ENCODE data around the gene SETD2. TPM values are rescaled to one million over a fixed set of nuclear protein-coding genes. Genes with fewer than 3 reads are reported as not detected.
A peak's percentile ranks its signal among the peaks of the same experiment; 100 is the strongest.
"Not testable (repeated sequence)": the region's sequence is repeated elsewhere in the genome, so short reads cannot be mapped to it uniquely, and the experiment has no call there.

Gene SETD2
- total and polyA plus RNA-seq, 2 donors: 22.5 to 95.7 TPM

DNA sequence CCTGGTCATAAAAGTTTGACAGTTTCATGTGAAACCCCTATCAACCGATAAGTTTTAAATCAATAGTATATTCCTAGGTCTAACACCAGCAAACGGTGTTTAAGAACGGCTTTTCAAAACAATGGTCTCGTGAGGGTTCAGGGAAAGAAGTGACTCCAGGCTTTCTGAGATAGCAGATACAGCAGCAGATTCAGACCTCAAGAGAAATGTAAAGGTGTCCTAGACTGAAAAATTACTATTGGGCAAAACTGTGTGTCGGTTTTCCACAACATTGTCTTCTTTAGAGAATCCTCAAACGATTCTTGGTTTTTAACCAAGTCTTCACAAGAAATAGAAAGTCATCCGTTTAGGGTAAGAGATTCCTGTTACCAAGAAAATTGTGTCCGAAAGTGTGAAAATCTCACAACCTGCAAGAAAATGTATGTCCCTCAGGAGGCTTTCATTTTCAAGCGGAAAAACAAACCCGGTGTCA, 1.2 kb downstream of the SETD2 start:
- H3K4me1 ChIP-seq (ENCODE audit: insufficient read depth): peaks cover 4% of the 10 kb centered on the region

DNA sequence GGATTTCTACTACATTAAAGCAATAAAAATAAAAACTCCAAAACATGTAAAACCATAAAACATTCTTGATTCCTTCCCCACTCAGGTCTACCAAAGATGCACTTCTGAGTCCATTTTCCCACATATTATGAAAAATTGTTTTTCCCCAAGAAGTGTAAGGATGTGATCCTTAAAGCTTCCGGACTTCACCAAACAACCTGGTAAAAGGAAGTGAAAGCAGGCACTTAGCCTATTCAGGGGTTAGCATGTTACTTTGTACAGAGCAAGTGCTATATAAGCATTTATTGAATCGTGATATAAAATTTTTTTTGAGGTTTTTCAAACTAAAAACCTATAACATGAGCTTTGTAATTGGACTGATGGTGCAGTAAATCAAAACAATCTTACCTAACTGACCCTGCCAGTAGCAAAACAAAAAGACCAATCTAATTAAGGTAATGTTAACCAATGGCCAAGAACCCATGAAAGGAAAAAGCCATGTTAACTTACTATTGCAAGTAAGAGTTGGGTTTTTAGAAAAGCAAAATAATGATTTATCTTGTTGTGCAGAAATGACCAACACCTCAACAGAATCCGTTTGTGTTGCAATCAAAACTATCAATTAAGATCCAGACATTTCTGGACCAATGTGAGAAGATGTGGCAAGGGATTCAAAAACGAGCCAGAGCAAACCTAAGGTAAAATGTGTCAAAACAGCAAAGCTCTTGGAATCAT, 1.8 kb downstream of the SETD2 start:
- Histone ChIP-seq H3K4me1 (ENCODE audit: insufficient read depth) (peaks cover 4% of the 10 kb centered on the region), H3K27ac (ENCODE audit: low read depth) (peak overlapping the region; percentile 33), H3K36me3 (ENCODE audit: insufficient read depth) (no peaks in the 10 kb centered on the region), H3K4me3 (ENCODE audit: low read depth, low read length) (peak overlapping the region; percentile 96)
- 21% methylated on average over 4 of the region's 4 CpGs for WGBS
- DNase-seq (ENCODE audit: extremely low spot score): no peak

More for the DNA sequence above, 1.2 kb downstream of the SETD2 start:
- 1% methylated on average over 10 of the region's 10 CpGs for WGBS
- no peaks in the 10 kb centered on the region for H3K36me3 ChIP-seq (ENCODE audit: insufficient read depth)
- peak overlapping the region; percentile 96 for H3K27ac ChIP-seq (ENCODE audit: low read depth)
- DNase-seq (ENCODE audit: extremely low spot score): no peak
- H3K4me3 ChIP-seq (ENCODE audit: low read depth, low read length): peak overlapping the region; percentile 96

DNA sequence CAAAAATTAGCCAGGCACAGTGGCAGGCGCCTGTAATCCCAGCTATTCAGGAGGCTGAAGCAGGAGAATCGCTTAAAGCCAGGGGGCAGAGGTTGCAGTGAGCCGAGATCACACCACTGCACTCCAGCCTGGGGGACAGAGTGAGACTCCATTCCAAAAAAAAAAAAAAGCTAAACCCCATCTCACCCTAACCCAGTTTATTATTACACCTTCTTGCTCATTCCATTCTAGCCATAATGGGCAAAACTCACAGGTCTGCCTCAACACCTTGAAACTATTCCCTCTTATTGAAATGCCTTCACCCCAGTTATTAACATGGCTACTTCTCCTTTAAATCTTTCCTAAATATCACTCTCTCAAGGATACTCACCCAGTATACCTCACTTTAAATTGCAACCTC, 4.1 kb downstream of the SETD2 start:
- H3K4me1 ChIP-seq (ENCODE audit: insufficient read depth): peaks cover 3% of the 10 kb centered on the region
- no peak for DNase-seq (ENCODE audit: extremely low spot score)
- no peaks in the 10 kb centered on the region for H3K36me3 ChIP-seq (ENCODE audit: insufficient read depth)
- no peak overlapping the region for H3K27ac ChIP-seq (ENCODE audit: low read depth)
- no peak overlapping the region for H3K4me3 ChIP-seq (ENCODE audit: low read depth, low read length)
- 75% methylated on average over 3 of the region's 3 CpGs for WGBS

DNA sequence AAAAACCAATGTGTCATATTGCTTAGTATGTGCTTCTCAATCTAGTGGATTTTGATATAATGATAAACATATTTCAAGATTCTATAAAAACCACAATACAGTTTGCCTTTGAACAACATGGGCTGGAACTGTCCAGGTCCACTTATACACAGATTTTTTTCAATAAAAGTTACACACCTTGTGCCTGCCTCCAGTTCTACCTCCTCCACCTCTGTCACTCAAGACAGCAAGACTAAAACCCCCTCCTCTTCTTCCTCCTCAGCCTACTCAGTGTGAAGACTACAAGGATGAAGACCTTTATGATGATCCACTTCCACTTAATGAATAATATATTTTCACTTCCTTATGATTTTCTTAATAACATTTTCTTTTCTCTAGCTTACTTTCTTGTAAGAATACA, 5.7 kb downstream of the SETD2 start:
- DNase-seq (ENCODE audit: extremely low spot score): no peak
- no peak overlapping the region for H3K4me3 ChIP-seq (ENCODE audit: low read depth, low read length)
- H3K36me3 ChIP-seq (ENCODE audit: insufficient read depth): no peaks in the 10 kb centered on the region
- no peak overlapping the region for H3K27ac ChIP-seq (ENCODE audit: low read depth)
- H3K4me1 ChIP-seq (ENCODE audit: insufficient read depth): peaks cover 3% of the 10 kb centered on the region

DNA sequence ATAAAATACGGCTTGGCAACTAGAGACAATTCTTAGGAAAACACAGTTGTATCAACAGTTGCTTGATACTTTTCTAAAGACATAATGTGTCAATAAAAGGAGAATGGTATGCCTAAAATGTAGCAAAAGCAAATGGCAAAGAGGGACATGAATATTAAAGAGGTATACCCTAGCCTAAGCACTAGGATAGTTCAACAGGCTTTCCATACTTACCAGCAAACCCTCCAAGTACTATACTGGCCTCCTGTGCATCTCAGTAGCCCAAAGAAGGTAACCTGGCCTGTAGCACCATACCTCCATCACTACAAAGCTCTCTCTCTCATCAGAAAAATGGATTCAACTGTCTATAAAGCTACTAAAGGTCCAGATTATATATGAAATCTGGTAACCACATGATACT, 7.5 kb downstream of the SETD2 start:
- 63% methylated on average over 1 of the region's 1 CpG for WGBS
- no peak for DNase-seq (ENCODE audit: extremely low spot score)
- H3K4me1 ChIP-seq (ENCODE audit: insufficient read depth): peaks cover 3% of the 10 kb centered on the region

DNA sequence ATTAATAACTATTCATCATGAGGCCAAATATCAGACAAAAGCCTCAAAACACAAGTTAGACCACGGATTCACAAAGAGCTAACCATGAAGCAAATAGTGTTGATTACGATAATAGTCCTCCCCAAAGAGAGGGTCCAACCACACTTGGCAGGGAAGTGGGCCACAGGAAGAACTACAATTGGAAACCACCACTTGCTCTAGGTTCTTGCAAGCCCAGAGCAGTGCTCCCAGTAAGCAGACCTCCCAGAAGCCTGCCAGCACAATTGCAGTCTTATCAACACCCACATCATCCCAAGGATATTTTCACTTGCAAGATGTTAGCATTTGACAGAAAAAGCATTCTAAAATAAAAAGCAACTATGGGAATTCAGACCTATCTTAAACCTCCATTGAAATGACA, 11.3 kb downstream of the SETD2 start:
- H3K4me1 ChIP-seq (ENCODE audit: insufficient read depth): peaks cover 1% of the 10 kb centered on the region
- 79% methylated on average over 2 of the region's 2 CpGs for WGBS

More for the DNA sequence above, 7.5 kb downstream of the SETD2 start:
- no peaks in the 10 kb centered on the region for H3K36me3 ChIP-seq (ENCODE audit: insufficient read depth)
- H3K27ac ChIP-seq (ENCODE audit: low read depth): no peak overlapping the region
- no peak overlapping the region for H3K4me3 ChIP-seq (ENCODE audit: low read depth, low read length)

DNA sequence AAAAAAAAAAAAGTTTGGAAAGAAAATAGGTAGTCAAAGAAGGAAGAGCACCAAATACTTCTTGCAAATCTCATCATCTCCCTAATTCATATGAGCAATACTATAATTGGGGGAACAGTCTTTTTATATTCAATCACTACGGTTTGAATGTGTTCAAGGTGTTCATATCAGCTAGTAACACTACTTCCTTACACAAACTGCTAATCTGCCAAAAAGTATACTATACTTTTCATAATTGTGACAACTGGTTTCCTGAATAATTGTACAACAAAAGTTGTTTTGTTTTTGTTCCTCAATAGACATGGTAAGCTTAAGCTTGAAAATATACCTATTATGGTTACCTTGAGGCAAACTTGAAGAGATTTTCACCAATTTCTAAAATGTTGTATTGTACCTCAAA, 12.1 kb downstream of the SETD2 start:
- Histone ChIP-seq H3K36me3 (ENCODE audit: insufficient read depth) (no peaks in the 10 kb centered on the region), H3K27ac (ENCODE audit: low read depth) (no peak overlapping the region), H3K4me3 (ENCODE audit: low read depth, low read length) (no peak overlapping the region), H3K4me1 (ENCODE audit: insufficient read depth) (peaks cover 1% of the 10 kb centered on the region)
- 79% methylated on average over 1 of the region's 1 CpG for WGBS
- DNase-seq (ENCODE audit: extremely low spot score): no peak

More for the DNA sequence above, 11.3 kb downstream of the SETD2 start:
- Histone ChIP-seq H3K36me3 (ENCODE audit: insufficient read depth) (no peaks in the 10 kb centered on the region), H3K27ac (ENCODE audit: low read depth) (no peak overlapping the region), H3K4me3 (ENCODE audit: low read depth, low read length) (no peak overlapping the region)
- no peak for DNase-seq (ENCODE audit: extremely low spot score)

DNA sequence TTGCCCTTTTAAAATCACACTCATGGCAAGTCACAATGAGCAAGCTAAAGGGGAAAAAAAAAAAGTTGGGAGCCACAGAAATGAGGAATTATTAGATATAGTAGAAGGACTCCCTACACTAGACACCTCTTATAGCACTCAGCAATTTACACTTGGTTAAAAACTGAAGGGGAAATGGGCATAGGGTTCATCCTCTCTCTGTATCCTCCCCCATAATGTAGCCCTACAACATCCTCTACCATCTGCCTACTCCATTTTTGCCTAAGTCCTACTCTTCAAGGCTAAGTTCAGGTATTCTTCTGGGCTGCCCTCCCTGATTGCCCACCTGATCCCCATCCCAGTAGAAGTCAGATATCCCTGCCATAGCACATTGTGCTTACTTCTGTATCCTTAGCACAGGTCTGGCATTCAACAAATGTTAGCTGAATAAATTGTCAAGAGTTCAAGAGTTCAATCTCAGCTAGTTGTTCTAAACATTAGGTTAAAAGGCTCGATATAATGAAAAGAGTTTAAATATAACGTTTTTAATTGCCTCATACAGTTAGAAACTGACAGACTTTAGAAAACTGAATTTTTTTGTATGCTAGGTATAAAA, 14.5 kb downstream of the SETD2 start:
- H3K36me3 ChIP-seq (ENCODE audit: insufficient read depth): no peaks in the 10 kb centered on the region
- H3K27ac ChIP-seq (ENCODE audit: low read depth): no peak overlapping the region
- H3K4me3 ChIP-seq (ENCODE audit: low read depth, low read length): no peak overlapping the region
- WGBS: 31% methylated on average over 2 of the region's 2 CpGs
- no peaks in the 10 kb centered on the region for H3K4me1 ChIP-seq (ENCODE audit: insufficient read depth)
- DNase-seq (ENCODE audit: extremely low spot score): no peak

DNA sequence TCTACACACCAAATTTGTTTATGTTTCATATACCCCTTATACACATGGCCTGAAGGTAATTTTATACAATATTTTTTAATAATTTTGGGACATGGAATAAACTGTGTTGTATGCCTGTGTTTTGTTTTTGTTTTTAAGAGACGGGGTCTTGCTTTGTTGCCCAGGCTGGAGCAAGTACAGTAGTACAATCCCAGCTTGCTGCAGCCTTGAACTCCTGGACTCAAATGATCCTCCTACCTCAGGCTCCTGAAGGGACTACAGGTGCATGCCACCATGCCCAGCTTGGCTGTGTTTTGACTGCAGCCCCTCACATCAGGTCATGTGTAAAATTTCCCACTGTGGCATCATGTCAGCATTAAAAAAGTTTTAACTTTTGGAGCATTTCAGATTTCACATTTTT, 18.6 kb downstream of the SETD2 start:
- no peak overlapping the region for H3K27ac ChIP-seq (ENCODE audit: low read depth)
- H3K36me3 ChIP-seq (ENCODE audit: insufficient read depth): no peaks in the 10 kb centered on the region
- DNase-seq (ENCODE audit: extremely low spot score): no peak
- no peak overlapping the region for H3K4me3 ChIP-seq (ENCODE audit: low read depth, low read length)
- H3K4me1 ChIP-seq (ENCODE audit: insufficient read depth): no peaks in the 10 kb centered on the region
- WGBS: 97% methylated on average over 1 of the region's 1 CpG

DNA sequence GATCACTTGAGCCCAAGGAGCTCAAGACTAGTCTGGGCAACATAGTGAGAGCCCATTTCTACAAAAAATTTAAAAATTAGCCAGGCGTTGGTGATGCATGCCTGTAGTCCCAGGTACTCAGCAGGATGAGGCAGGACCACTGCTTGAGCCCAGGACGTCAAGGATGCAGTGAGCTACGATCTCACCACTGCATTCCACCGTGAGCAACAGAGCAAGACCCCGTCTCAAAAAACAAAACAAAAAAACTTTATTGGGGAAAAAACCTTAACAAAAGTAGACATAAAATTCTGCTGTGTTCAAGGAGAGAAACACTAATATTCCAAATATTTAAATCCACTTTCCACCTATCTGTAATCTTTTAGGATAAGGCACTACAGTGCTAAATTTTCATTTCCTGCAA, 20.8 kb downstream of the SETD2 start:
- no peaks in the 10 kb centered on the region for H3K36me3 ChIP-seq (ENCODE audit: insufficient read depth)
- no peak for DNase-seq (ENCODE audit: extremely low spot score)
- no peak overlapping the region for H3K27ac ChIP-seq (ENCODE audit: low read depth)
- H3K4me1 ChIP-seq (ENCODE audit: insufficient read depth): no peaks in the 10 kb centered on the region
- no peak overlapping the region for H3K4me3 ChIP-seq (ENCODE audit: low read depth, low read length)
- 88% methylated on average over 5 of the region's 5 CpGs for WGBS

DNA sequence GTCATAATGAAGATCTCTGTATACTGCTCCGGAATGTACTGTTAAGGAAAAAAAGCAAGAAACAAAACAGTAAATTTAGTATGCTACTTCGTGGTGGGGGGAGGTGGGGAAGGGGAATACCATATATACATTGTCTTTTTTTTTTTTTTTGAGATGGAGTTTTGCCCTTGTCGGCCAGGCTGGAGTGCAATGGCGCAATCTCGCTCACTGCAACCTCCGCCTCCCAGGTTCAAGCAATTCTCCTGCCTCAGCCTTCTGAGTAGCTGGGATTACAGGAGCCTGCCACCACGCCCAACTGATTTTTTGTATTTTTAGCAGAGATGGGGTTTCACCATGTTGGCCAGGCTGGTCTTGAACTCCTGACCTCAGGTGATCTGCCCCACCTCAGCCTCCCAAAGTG, 21.4 kb downstream of the SETD2 start:
- WGBS: 93% methylated on average over 7 of the region's 7 CpGs

DNA sequence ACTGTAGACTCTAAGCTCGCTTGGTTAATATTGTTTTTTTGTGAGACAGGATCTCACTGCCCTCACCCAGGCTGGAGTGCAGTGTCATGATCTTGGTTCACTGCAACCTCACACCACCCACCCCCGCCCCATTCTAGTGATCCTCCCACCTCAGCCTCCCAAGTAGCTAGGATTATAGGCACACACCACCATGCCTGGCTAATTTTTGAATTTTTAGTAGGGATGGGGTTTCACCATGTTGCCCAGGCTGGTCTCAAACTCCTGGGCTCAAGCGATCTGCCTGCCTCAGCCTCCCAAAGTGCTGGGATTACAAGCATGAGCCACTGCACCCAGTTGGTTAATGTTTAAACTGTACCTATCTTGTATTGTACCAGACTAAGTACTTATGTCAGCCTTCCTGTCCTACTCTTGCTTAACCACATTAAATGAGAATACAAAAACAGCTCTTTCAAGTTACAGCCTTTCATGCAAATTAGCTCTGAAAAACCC, 22.9 kb downstream of the SETD2 start:
- H3K36me3 ChIP-seq (ENCODE audit: insufficient read depth); H3K4me3 ChIP-seq (ENCODE audit: low read depth, low read length); H3K4me1 ChIP-seq (ENCODE audit: insufficient read depth); H3K27ac ChIP-seq (ENCODE audit: low read depth); DNase-seq (ENCODE audit: extremely low spot score): not testable (repeated sequence)
- WGBS: 92% methylated on average over 3 of the region's 3 CpGs

More for the DNA sequence above, 21.4 kb downstream of the SETD2 start:
- H3K4me1 ChIP-seq (ENCODE audit: insufficient read depth); H3K36me3 ChIP-seq (ENCODE audit: insufficient read depth); DNase-seq (ENCODE audit: extremely low spot score); H3K27ac ChIP-seq (ENCODE audit: low read depth); H3K4me3 ChIP-seq (ENCODE audit: low read depth, low read length): not testable (repeated sequence)

DNA sequence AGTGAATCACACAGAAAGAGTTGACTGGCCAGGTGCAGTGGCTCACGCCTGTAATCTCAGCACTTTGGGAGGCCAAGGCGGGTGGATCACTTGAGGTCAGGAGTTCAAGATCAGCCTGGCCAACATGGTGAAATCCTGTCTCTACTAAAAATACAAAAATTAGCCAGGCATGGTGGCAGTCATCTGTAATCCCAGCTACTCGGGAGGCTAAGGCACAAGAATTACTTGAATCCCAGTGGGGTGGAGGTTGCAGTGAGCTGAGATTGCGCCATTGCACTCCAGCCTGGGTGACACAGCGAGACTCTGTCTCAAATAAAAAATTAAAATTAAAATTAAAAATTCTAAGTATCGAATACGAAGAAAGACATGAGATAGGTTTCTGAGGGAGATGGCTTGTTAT, 23.4 kb downstream of the SETD2 start:
- not testable (repeated sequence) for H3K27ac ChIP-seq (ENCODE audit: low read depth); H3K4me3 ChIP-seq (ENCODE audit: low read depth, low read length); H3K36me3 ChIP-seq (ENCODE audit: insufficient read depth); H3K4me1 ChIP-seq (ENCODE audit: insufficient read depth); DNase-seq (ENCODE audit: extremely low spot score)
- 87% methylated on average over 7 of the region's 7 CpGs for WGBS

DNA sequence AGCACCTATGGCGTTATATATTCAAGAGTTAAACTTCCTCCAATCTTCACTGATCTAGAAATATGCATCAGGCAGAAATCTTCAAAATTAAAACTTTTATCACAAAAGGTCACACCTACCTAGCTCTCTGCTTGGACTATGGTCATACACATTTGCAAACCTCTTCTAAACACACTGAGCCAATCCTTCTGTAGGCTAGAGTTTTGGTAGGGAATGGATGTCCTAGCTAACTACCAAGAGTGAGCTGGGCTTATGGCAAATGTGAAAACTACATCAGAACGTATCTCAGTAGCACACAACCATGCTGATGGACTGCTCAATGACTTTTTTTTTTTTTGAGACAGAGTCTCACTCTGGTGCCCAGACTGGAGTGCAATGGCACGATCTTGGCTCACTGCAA, 29.6 kb downstream of the SETD2 start:
- Histone ChIP-seq H3K36me3 (ENCODE audit: insufficient read depth) (no peaks in the 10 kb centered on the region), H3K4me3 (ENCODE audit: low read depth, low read length) (no peak overlapping the region), H3K27ac (ENCODE audit: low read depth) (no peak overlapping the region), H3K4me1 (ENCODE audit: insufficient read depth) (no peaks in the 10 kb centered on the region)
- no peak for DNase-seq (ENCODE audit: extremely low spot score)
- WGBS: 76% methylated on average over 3 of the region's 3 CpGs
